ENCODE measurements around the gene MAGEH1.
"Not testable (repeated sequence)": the region's sequence is repeated elsewhere in the genome, so short reads cannot be mapped to it uniquely, and the experiment has no call there.

- TF ChIP-seq CTCF, POLR2A (IDR thresholded peaks at IDR 0.05): not testable (repeated sequence)
Measured at GRCh38 chrX:55465108-55465507, 13.2 kb downstream of the MAGEH1 start.

All from uterus (tissue), 2 donors.